ENCODE results near the gene POMC. TPM values are rescaled to one million over a fixed set of nuclear protein-coding genes. Genes with fewer than 3 reads are reported as not detected.

Gene POMC
- total RNA-seq, 1 donor from 2014 or later: 7.5 TPM

GRCh38 chr2:25115249-25115883 lies 53.0 kb downstream of the POMC start:
- H3K4me1 ChIP-seq: no peaks in the 10 kb centered on the region
- no peak for DNase-seq
- no peaks in the 10 kb centered on the region for H3K9me3 ChIP-seq (replicated peaks)
- no peaks in the 10 kb centered on the region for H3K27me3 ChIP-seq (ENCODE audit: low read depth)
- H3K36me3 ChIP-seq: no peaks in the 10 kb centered on the region
- TF ChIP-seq, protein P1, sequence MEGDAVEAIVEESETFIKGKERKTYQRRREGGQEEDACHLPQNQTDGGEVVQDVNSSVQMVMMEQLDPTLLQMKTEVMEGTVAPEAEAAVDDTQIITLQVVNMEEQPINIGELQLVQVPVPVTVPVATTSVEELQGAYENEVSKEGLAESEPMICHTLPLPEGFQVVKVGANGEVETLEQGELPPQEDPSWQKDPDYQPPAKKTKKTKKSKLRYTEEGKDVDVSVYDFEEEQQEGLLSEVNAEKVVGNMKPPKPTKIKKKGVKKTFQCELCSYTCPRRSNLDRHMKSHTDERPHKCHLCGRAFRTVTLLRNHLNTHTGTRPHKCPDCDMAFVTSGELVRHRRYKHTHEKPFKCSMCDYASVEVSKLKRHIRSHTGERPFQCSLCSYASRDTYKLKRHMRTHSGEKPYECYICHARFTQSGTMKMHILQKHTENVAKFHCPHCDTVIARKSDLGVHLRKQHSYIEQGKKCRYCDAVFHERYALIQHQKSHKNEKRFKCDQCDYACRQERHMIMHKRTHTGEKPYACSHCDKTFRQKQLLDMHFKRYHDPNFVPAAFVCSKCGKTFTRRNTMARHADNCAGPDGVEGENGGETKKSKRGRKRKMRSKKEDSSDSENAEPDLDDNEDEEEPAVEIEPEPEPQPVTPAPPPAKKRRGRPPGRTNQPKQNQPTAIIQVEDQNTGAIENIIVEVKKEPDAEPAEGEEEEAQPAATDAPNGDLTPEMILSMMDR (IDR thresholded peaks at IDR 0.05; ENCODE audit: borderline replicate concordance): no peak
- intact Hi-C loops (cut with micrococcal nuclease): no loop called here
- no peak overlapping the region for H3K27ac ChIP-seq (replicated peaks)
- no peak overlapping the region for H3K4me3 ChIP-seq

DNA sequence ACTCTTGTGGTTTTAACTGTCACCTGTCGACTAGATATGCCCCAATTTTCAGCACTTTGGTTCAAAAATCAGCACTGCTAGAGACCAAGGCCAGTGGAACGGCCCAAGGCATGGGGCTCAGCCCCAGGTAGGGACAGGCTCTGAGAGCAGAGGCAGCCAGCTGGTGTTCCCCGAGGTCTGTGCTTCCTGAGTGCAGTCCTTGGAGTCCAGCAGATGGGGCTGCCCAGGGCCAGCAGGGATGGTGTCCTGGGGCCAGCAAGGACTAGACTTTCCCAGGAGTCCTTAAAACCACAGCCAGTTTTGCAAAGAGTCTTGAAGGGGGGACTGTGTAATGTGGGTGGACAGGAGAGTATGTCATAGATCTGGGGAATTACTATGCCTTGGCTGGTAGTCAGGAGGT lies 56.3 kb downstream of the POMC start:
- TF ChIP-seq, protein P1 (IDR thresholded peaks at IDR 0.05; ENCODE audit: borderline replicate concordance): no peak
- H3K36me3 ChIP-seq: no peaks in the 10 kb centered on the region
- no peak overlapping the region for H3K4me3 ChIP-seq
- no peaks in the 10 kb centered on the region for H3K9me3 ChIP-seq (replicated peaks)
- H3K27me3 ChIP-seq (ENCODE audit: low read depth): no peaks in the 10 kb centered on the region
- DNase-seq: no peak
- intact Hi-C loops (cut with micrococcal nuclease): no loop called here
- H3K4me1 ChIP-seq: no peaks in the 10 kb centered on the region
- H3K27ac ChIP-seq (replicated peaks): no peak overlapping the region

Other genes with a start within 250 kb of the POMC start
- 12.8 TPM for gene ADCY3, start 248.3 kb downstream of the POMC start, total RNA-seq
- gene DNAJC27, start 196.6 kb downstream of the POMC start, total RNA-seq: 10.1 TPM
- gene EFR3B, start 126.5 kb downstream of the POMC start, total RNA-seq: 8.7 TPM
- 16.5 TPM for gene DNMT3A, start 173.3 kb upstream of the POMC start, total RNA-seq

Data from left ventricle myocardium inferior (tissue), 1 donor.